Esophagus muscularis mucosa (tissue), 3 donors: ENCODE measurements around the gene ULK1.

ENCODE experiments used
- CTCF ChIP-seq, 3 experiments: fragments of 200-600 bp in 2 of 3; fragments of 450-650 bp in 1 of 3; sonication (generic) in 2 of 3; IDR thresholded peaks; one replicate each; pipeline ENCODE4 v1.5.1; 2017 to 2019; ENCODE audit warnings: antibody characterized with exemption in 3 of 3, mild to moderate bottlenecking in 2 of 3, moderate library complexity in 1 of 3
- EP300 ChIP-seq: sonication (generic); formaldehyde crosslinking; IDR thresholded peaks from one replicate; pipeline ENCODE4 v1.6.1; 2017; ENCODE audit warnings: antibody characterized with exemption

- TF ChIP-seq CTCF (IDR thresholded peaks at IDR 0.05), result no peak
- TF ChIP-seq EP300, result no peak
Measured at GRCh38 chr12:131857908-131858850, 36.2 kb upstream of the ULK1 start.
